Measurements from ENCODE around the gene STING1. TPM values are rescaled to one million over a fixed set of nuclear protein-coding genes. Genes with fewer than 3 reads are reported as not detected.

Gene STING1
- polyA plus RNA-seq, 1 donor (not counting 4 experiments of a cell fraction or from before 2014, with no cell fraction given), result 25.2 TPM

- Histone ChIP-seq H3K79me2 (ENCODE audit: control insufficient read depth, insufficient read depth, low read length) (no peaks in the 10 kb centered on the region), H2AFZ (ENCODE audit: control insufficient read depth, low read length) (no peak overlapping the region), H3K9me3 (ENCODE audit: control insufficient read depth, low read depth, low read length) (no peaks in the 10 kb centered on the region), H3K4me3 (ENCODE audit: control insufficient read depth in 2 of 3, extremely low read depth in 1 of 3, insufficient read depth in 2 of 3, low read depth in 1 of 3, low read length in 3 of 3) (no peak overlapping the region), H3K27me3 (ENCODE audit: control insufficient read depth, extremely low read depth, insufficient read depth, low read length) (no peaks in the 10 kb centered on the region), H3K36me3 (ENCODE audit: control insufficient read depth in 2 of 2, extremely low read depth in 1 of 2, insufficient read depth in 2 of 2, low read length in 2 of 2) (no peaks in the 10 kb centered on the region), H4K20me1 (ENCODE audit: control insufficient read depth, extremely low read depth, insufficient read depth, low read length) (no peaks in the 10 kb centered on the region), H3K9me1 (ENCODE audit: control insufficient read depth, extremely low read depth, insufficient read depth, low read length) (no peaks in the 10 kb centered on the region), H3K4me2 (ENCODE audit: control insufficient read depth, extremely low read depth, insufficient read depth, low read depth, low read length) (no peak overlapping the region), H3K4me1 (ENCODE audit: control insufficient read depth, extremely low read depth, insufficient read depth, low read length) (no peaks in the 10 kb centered on the region), H3K27ac (ENCODE audit: control insufficient read depth, insufficient read depth, low read length) (no peak overlapping the region), H3K9ac (ENCODE audit: control insufficient read depth, extremely low read depth, insufficient read depth, low read length) (no peak overlapping the region)
- dilution Hi-C loops (cut with MboI; ENCODE audit: extremely low pct_ligation_motif_present, low sequenced_read_pairs), result no loop called here
- TF ChIP-seq CTCF (optimal IDR thresholded peaks at IDR 0.05 in 1 of 3, IDR thresholded peaks at IDR 0.05 in 1 of 3, conservative IDR thresholded peaks at IDR 0.05 in 1 of 3; ENCODE audit: extremely low read depth in 1 of 3, insufficient read depth in 2 of 3, low read length in 3 of 3) (no peak), EZH2 (IDR thresholded peaks at IDR 0.05; ENCODE audit: low read length) (no peak)
- FAIRE-seq (no peak), DNase-seq (ENCODE audit: low read depth, low spot score) (no peak)
Observed at GRCh38 chr5:139524940-139525585, 42.5 kb upstream of the STING1 start.

- Histone ChIP-seq H3K4me2 (ENCODE audit: control insufficient read depth, extremely low read depth, insufficient read depth, low read depth, low read length) (no peak overlapping the region), H3K4me1 (ENCODE audit: control insufficient read depth, extremely low read depth, insufficient read depth, low read length) (no peaks in the 10 kb centered on the region), H3K27me3 (ENCODE audit: control insufficient read depth, extremely low read depth, insufficient read depth, low read length) (no peaks in the 10 kb centered on the region), H4K20me1 (ENCODE audit: control insufficient read depth, extremely low read depth, insufficient read depth, low read length) (no peaks in the 10 kb centered on the region), H3K9ac (ENCODE audit: control insufficient read depth, extremely low read depth, insufficient read depth, low read length) (no peak overlapping the region), H3K79me2 (ENCODE audit: control insufficient read depth, insufficient read depth, low read length) (no peaks in the 10 kb centered on the region), H3K4me3 (ENCODE audit: control insufficient read depth in 2 of 3, extremely low read depth in 1 of 3, insufficient read depth in 2 of 3, low read depth in 1 of 3, low read length in 3 of 3) (no peak overlapping the region), H2AFZ (ENCODE audit: control insufficient read depth, low read length) (no peak overlapping the region), H3K9me1 (ENCODE audit: control insufficient read depth, extremely low read depth, insufficient read depth, low read length) (no peaks in the 10 kb centered on the region), H3K27ac (ENCODE audit: control insufficient read depth, insufficient read depth, low read length) (no peak overlapping the region), H3K9me3 (ENCODE audit: control insufficient read depth, low read depth, low read length) (no peaks in the 10 kb centered on the region), H3K36me3 (ENCODE audit: control insufficient read depth in 2 of 2, extremely low read depth in 1 of 2, insufficient read depth in 2 of 2, low read length in 2 of 2) (no peaks in the 10 kb centered on the region)
- DNase-seq (ENCODE audit: low read depth, low spot score), result no peak
- dilution Hi-C loops (cut with MboI; ENCODE audit: extremely low pct_ligation_motif_present, low sequenced_read_pairs), result no loop called here
- FAIRE-seq, result no peak
- no peak for TF ChIP-seq EZH2 (IDR thresholded peaks at IDR 0.05; ENCODE audit: low read length)
- TF ChIP-seq CTCF (optimal IDR thresholded peaks at IDR 0.05 in 1 of 3, IDR thresholded peaks at IDR 0.05 in 1 of 3, conservative IDR thresholded peaks at IDR 0.05 in 1 of 3; ENCODE audit: extremely low read depth in 1 of 3, insufficient read depth in 2 of 3, low read length in 3 of 3), result no peak
Observed at GRCh38 chr5:139524446-139524845, 41.9 kb upstream of the STING1 start.
